PC-3 (cell line): ENCODE measurements around the gene STAMBPL1. TPM values are rescaled to one million over a fixed set of nuclear protein-coding genes. Genes with fewer than 3 reads are reported as not detected.

Experiments
- ATAC-seq: fragments of 200-7000 bp; cut with Tn5 transposase; 2 replicates; pipeline ENCODE4 v1.9.1; 2020; ENCODE audit warnings: mild to moderate bottlenecking, moderate library complexity
- BruUV-seq: library from RNA; stranded (reverse); fragments of 400-500 nt; replicated peaks from 2 replicates; lab custom pipeline; 2021; lab: Mats Ljungman, UMichigan
- CTCF ChIA-PET: fragments of 300-600 bp; sonication (Branson Sonifier 250); formaldehyde crosslinking; loops from one replicate; lab custom pipeline; 2022; ENCODE audit warnings: antibody characterized with exemption; lab: Charles Lee
- POLR2A ChIA-PET: fragments of 300-600 bp; sonication (Branson Sonifier 250); formaldehyde crosslinking; loops from one replicate; lab custom pipeline; 2022; ENCODE audit warnings: antibody characterized with exemption; ENCODE audit not compliant: unreplicated experiment; lab: Charles Lee
- DNase-seq: peaks from one replicate; pipeline ENCODE4 v3.0.0-alpha.2; 2015
- H2AFZ ChIP-seq: fragments of 300-600 bp; sonication (generic); 2 replicates; pipeline ENCODE4 v1.6.0; 2016; ENCODE audit warnings: antibody characterized with exemption, low read length
- H3F3A ChIP-seq: fragments of 300-600 bp; sonication (generic); one replicate; pipeline ENCODE4 v1.6.0; 2017; ENCODE audit warnings: antibody characterized with exemption, low read length, control low read depth, mild to moderate bottlenecking; ENCODE audit not compliant: unreplicated experiment
- H3K27ac ChIP-seq: fragments of 300-600 bp; sonication (generic); 2 replicates; pipeline ENCODE4 v1.5.1; 2016; ENCODE audit warnings: mild to moderate bottlenecking, low read length
- H3K27me3 ChIP-seq: fragments of 300-600 bp; sonication (generic); 2 replicates; pipeline ENCODE4 v1.6.1; 2016; ENCODE audit warnings: low read length, mixed read lengths
- H3K36me3 ChIP-seq: fragments of 300-600 bp; sonication (generic); 2 replicates; pipeline ENCODE4 v1.6.1; 2016; ENCODE audit warnings: low read depth, mixed run types, low read length, mixed read lengths
- H3K4me1 ChIP-seq: fragments of 300-600 bp; sonication (generic); 2 replicates; pipeline ENCODE4 v1.5.1; 2016; ENCODE audit warnings: low read length; ENCODE audit not compliant: insufficient read depth
- H3K4me2 ChIP-seq: fragments of 300-600 bp; sonication (generic); 2 replicates; pipeline ENCODE4 v1.6.0; 2016; ENCODE audit warnings: low read length
- H3K4me3 ChIP-seq: fragments of 300-600 bp; sonication (generic); 2 replicates; pipeline ENCODE4 v1.5.1; 2016; ENCODE audit warnings: mild to moderate bottlenecking, low read length, mixed read lengths
- H3K79me2 ChIP-seq: fragments of 300-600 bp; sonication (generic); 2 replicates; pipeline ENCODE4 v1.6.1; 2017; ENCODE audit warnings: low read length, mixed read lengths
- H3K9ac ChIP-seq: fragments of 300-600 bp; sonication (generic); 2 replicates; pipeline ENCODE4 v1.6.0; 2016; ENCODE audit warnings: mild to moderate bottlenecking, low read length
- H3K9me2 ChIP-seq: fragments of 300-600 bp; sonication (generic); replicated peaks from 2 replicates; pipeline ENCODE4 v1.6.1; 2016; ENCODE audit warnings: mixed run types, low read length, mixed read lengths
- H3K9me3 ChIP-seq: fragments of 300-600 bp; sonication (generic); 2 replicates; pipeline ENCODE4 v1.6.1; 2016; ENCODE audit warnings: low read length, mixed read lengths
- H4K20me1 ChIP-seq: fragments of 300-600 bp; sonication (generic); 2 replicates; pipeline ENCODE4 v1.6.1; 2016; ENCODE audit warnings: low read length, mixed read lengths
- CTCF ChIP-seq: fragments of 300-600 bp; sonication (generic); conservative IDR thresholded peaks from 2 replicates; pipeline ENCODE4 v1.5.1; 2017; ENCODE audit warnings: antibody characterized with exemption, low read depth, mild to moderate bottlenecking, low read length
- EZH2 ChIP-seq: fragments of 300-600 bp; sonication (generic); IDR thresholded peaks from one replicate; pipeline ENCODE4 v1.6.1; 2017; ENCODE audit warnings: antibody characterized with exemption, mild to moderate bottlenecking, low read length; ENCODE audit not compliant: unreplicated experiment
- EZH2phosphoT487 ChIP-seq: fragments of 300-600 bp; sonication (generic); IDR thresholded peaks from 2 replicates; pipeline ENCODE4 v1.6.1; 2018; ENCODE audit warnings: mild to moderate bottlenecking, antibody characterized with exemption, low read length, borderline replicate concordance
- intact Hi-C: fragments of 100-400 bp; cut with micrococcal nuclease; formaldehyde crosslinking; loops from 2 replicates; pipeline ENCODE4 v1.9.0; 2023
- total RNA-seq: library from RNA; depleted of rRNA; stranded (reverse); fragments of >200 nt; gene quantifications from 2 replicates; pipeline ENCODE4 v1.2.3, GENCODE V29; 2014

The STAMBPL1 gene
- total RNA-seq, 1 experiment from 2014 or later: 19.5 TPM

- BruUV-seq: no TSS peak
- DNase-seq (no peak), ATAC-seq (no peak)
- no peaks in the 10 kb centered on the region for H3K9me3 ChIP-seq
- no peak overlapping the region for H3K4me3 ChIP-seq
- CTCF ChIA-PET: no interaction called here
- H3K9me2 ChIP-seq: no peaks in the 10 kb centered on the region
- H3K4me1 ChIP-seq: no peaks in the 10 kb centered on the region
- no peak overlapping the region for H3K27ac ChIP-seq
- no peak overlapping the region for H3K9ac ChIP-seq
- H3K36me3 ChIP-seq: no peaks in the 10 kb centered on the region
- POLR2A ChIA-PET: no interaction called here
- H3F3A ChIP-seq: no peaks in the 10 kb centered on the region
- no peak overlapping the region for H3K4me2 ChIP-seq
- no peaks in the 10 kb centered on the region for H3K79me2 ChIP-seq
- intact Hi-C loops: no loop called here
- no peaks in the 10 kb centered on the region for H4K20me1 ChIP-seq
- H3K27me3 ChIP-seq: no peaks in the 10 kb centered on the region
- no peak overlapping the region for H2AFZ ChIP-seq
- TF ChIP-seq EZH2 (no peak), EZH2phosphoT487 (no peak), CTCF (no peak)
Measured at GRCh38 chr10:88920198-88920597, 40.2 kb downstream of the STAMBPL1 start.

GRCh38 chr10:88920986-88921593 lies 41.0 kb downstream of the STAMBPL1 start:
- Histone ChIP-seq H3K9me2 (no peaks in the 10 kb centered on the region), H3K4me2 (no peak overlapping the region), H3K36me3 (no peaks in the 10 kb centered on the region), H2AFZ (no peak overlapping the region), H4K20me1 (no peaks in the 10 kb centered on the region), H3K4me1 (no peaks in the 10 kb centered on the region), H3K27ac (no peak overlapping the region), H3K27me3 (no peaks in the 10 kb centered on the region), H3K9ac (no peak overlapping the region), H3K4me3 (no peak overlapping the region), H3F3A (no peaks in the 10 kb centered on the region), H3K79me2 (no peaks in the 10 kb centered on the region), H3K9me3 (no peaks in the 10 kb centered on the region)
- CTCF ChIA-PET: no interaction called here
- DNase-seq (no peak), ATAC-seq (no peak)
- no peak for TF ChIP-seq CTCF
- no peak for TF ChIP-seq EZH2
- TF ChIP-seq EZH2phosphoT487: no peak
- intact Hi-C loops: no loop called here
- no TSS peak for BruUV-seq
- POLR2A ChIA-PET: no interaction called here

GRCh38 chr10:88922041-88922440 lies 42.0 kb downstream of the STAMBPL1 start:
- ChIA-PET CTCF (no interaction called here), POLR2A (no interaction called here)
- no peaks in the 10 kb centered on the region for H4K20me1 ChIP-seq
- H3K4me1 ChIP-seq: no peaks in the 10 kb centered on the region
- no peak overlapping the region for H3K9ac ChIP-seq
- H2AFZ ChIP-seq: no peak overlapping the region
- no peaks in the 10 kb centered on the region for H3K9me3 ChIP-seq
- H3F3A ChIP-seq: no peaks in the 10 kb centered on the region
- no peak overlapping the region for H3K4me2 ChIP-seq
- DNase-seq (no peak), ATAC-seq (no peak)
- intact Hi-C loops: no loop called here
- no peaks in the 10 kb centered on the region for H3K27me3 ChIP-seq
- TF ChIP-seq CTCF (no peak), EZH2phosphoT487 (no peak), EZH2 (no peak)
- no TSS peak for BruUV-seq
- H3K4me3 ChIP-seq: no peak overlapping the region
- no peaks in the 10 kb centered on the region for H3K9me2 ChIP-seq
- no peaks in the 10 kb centered on the region for H3K79me2 ChIP-seq
- no peak overlapping the region for H3K27ac ChIP-seq
- H3K36me3 ChIP-seq: no peaks in the 10 kb centered on the region
